Fibroblast of lung (primary cell): ENCODE measurements around the gene CKAP2. TPM values are rescaled to one million over a fixed set of nuclear protein-coding genes. Genes with fewer than 3 reads are reported as not detected.

Source experiments
- DNase-seq, 2 donors: peaks; one replicate each; pipeline versions ENCODE4 v3.0.0 to v3.0.0-alpha.2; 2010; ENCODE audit warnings: low read depth in 2 of 2
- H2AFZ ChIP-seq: 2 replicates; pipeline ENCODE4 v1.5.1; 2012; ENCODE audit warnings: low read length, control low read depth, inconsistent platforms
- H3K27ac ChIP-seq: 2 replicates; pipeline ENCODE4 v1.5.1; 2011; ENCODE audit warnings: low read length, control low read depth; ENCODE audit not compliant: insufficient read depth
- H3K27me3 ChIP-seq: 2 replicates; pipeline ENCODE4 v1.5.1; 2011; ENCODE audit warnings: mild to moderate bottlenecking, low read length; ENCODE audit not compliant: control insufficient read depth, insufficient read depth
- H3K36me3 ChIP-seq: 2 replicates; pipeline ENCODE4 v1.5.1; 2011; ENCODE audit warnings: low read length; ENCODE audit not compliant: control insufficient read depth, insufficient read depth
- H3K4me1 ChIP-seq: 2 replicates; pipeline ENCODE4 v1.5.1; 2011; ENCODE audit warnings: low read length; ENCODE audit not compliant: control insufficient read depth, insufficient read depth; ENCODE audit errors: extremely low read depth
- H3K4me2 ChIP-seq: 2 replicates; pipeline ENCODE4 v1.5.1; 2011; ENCODE audit warnings: low read length, control low read depth; ENCODE audit not compliant: insufficient read depth; ENCODE audit errors: extremely low read depth
- H3K4me3 ChIP-seq, 4 experiments: fragments of 200-600 bp in 1 of 4; sonication (generic) in 1 of 4; replicated peaks in 1 of 4; 2 replicates each; pipeline ENCODE4 v1.5.1; 2011 to 2016; ENCODE audit warnings: low read length in 4 of 4, low read depth in 3 of 4, mild to moderate bottlenecking in 3 of 4, control low read depth in 2 of 4, inconsistent platforms in 1 of 4, mixed read lengths in 1 of 4; ENCODE audit not compliant: insufficient read depth in 1 of 4; ENCODE audit errors: control extremely low read depth in 1 of 4
- H3K79me2 ChIP-seq: 2 replicates; pipeline ENCODE4 v1.5.1; 2012; ENCODE audit warnings: mild to moderate bottlenecking, low read length, inconsistent platforms; ENCODE audit not compliant: control insufficient read depth, insufficient read depth
- H3K9ac ChIP-seq: 2 replicates; pipeline ENCODE4 v1.5.1; 2011; ENCODE audit warnings: mild to moderate bottlenecking, low read length, control low read depth; ENCODE audit not compliant: insufficient read depth
- H3K9me3 ChIP-seq: 2 replicates; pipeline ENCODE4 v1.5.1; 2012; ENCODE audit warnings: low read depth, low read length; ENCODE audit not compliant: control insufficient read depth, insufficient read depth
- H4K20me1 ChIP-seq: 2 replicates; pipeline ENCODE4 v1.5.1; 2011; ENCODE audit warnings: low read length; ENCODE audit not compliant: control insufficient read depth, insufficient read depth; ENCODE audit errors: extremely low read depth
- CTCF ChIP-seq, 2 donors: IDR thresholded peaks in 1 of 2; conservative IDR thresholded peaks in 1 of 2; 1 replicate in 1 of 2; 2 replicates in 1 of 2; pipeline ENCODE4 v1.5.1; 2011 to 2012; ENCODE audit warnings: low read length in 2 of 2, control low read depth in 1 of 2, inconsistent platforms in 1 of 2, low read depth in 1 of 2, mild to moderate bottlenecking in 1 of 2
- EZH2 ChIP-seq: IDR thresholded peaks from 2 replicates; pipeline ENCODE4 v1.5.1; 2012; ENCODE audit warnings: low read length, control low read depth, mild to moderate bottlenecking; ENCODE audit errors: missing control alignments
- polyA plus RNA-seq, 2 donors: library from polyadenylated mRNA; depleted of rRNA in 1 of 2; stranded (reverse) in 1 of 2; unstranded in 1 of 2; fragments of >200 nt; gene quantifications; 2 replicates each; pipeline ENCODE4 v1.2.1, GENCODE V29; 2011 to 2012; ENCODE audit warnings: missing spikeins in 1 of 2
- total RNA-seq: library from RNA; depleted of rRNA; stranded (reverse); fragments of >200 nt; gene quantifications from 2 replicates; pipeline ENCODE4 v1.2.1, GENCODE V29; 2014

Gene CKAP2
- total and polyA plus RNA-seq, 2 donors (not counting 1 experiment from before 2014, with no cell fraction given), result 10.5 to 24.8 TPM

- Histone ChIP-seq H3K36me3 (peaks cover 4% of the 10 kb centered on the region), H3K9me3 (no peaks in the 10 kb centered on the region), H3K79me2 (no peaks in the 10 kb centered on the region), H4K20me1 (no peaks in the 10 kb centered on the region), H3K27me3 (no peaks in the 10 kb centered on the region), H2AFZ (no peak overlapping the region), H3K4me3 (no peak overlapping the region), H3K27ac (no peak overlapping the region), H3K9ac (no peak overlapping the region), H3K4me1 (no peaks in the 10 kb centered on the region), H3K4me2 (no peak overlapping the region)
- DNase-seq, result no peak
- TF ChIP-seq CTCF (conservative IDR thresholded peaks at IDR 0.05 in 1 of 2, IDR thresholded peaks at IDR 0.05 in 1 of 2; ENCODE audit: low read depth in 1 of 2, low read length in 2 of 2) (no peak), EZH2 (no peak)
These were observed 22.8 kb upstream of the CKAP2 start for GRCh38 chr13:52432456-52432855.

- DNase-seq, result no peak
- peaks cover 50% of the 10 kb centered on the region for H3K79me2 ChIP-seq
- no peaks in the 10 kb centered on the region for H3K36me3 ChIP-seq
- H4K20me1 ChIP-seq, result no peaks in the 10 kb centered on the region
- H3K27me3 ChIP-seq, result no peaks in the 10 kb centered on the region
- H3K4me1 ChIP-seq, result peaks cover 2% of the 10 kb centered on the region
- H3K27ac ChIP-seq, result no peak overlapping the region
- no peaks in the 10 kb centered on the region for H3K9me3 ChIP-seq
- TF ChIP-seq CTCF (conservative IDR thresholded peaks at IDR 0.05 in 1 of 2, IDR thresholded peaks at IDR 0.05 in 1 of 2; ENCODE audit: low read depth in 1 of 2, low read length in 2 of 2) (no peak), EZH2 (no peak)
- no peak overlapping the region for H2AFZ ChIP-seq
- no peak overlapping the region for H3K4me2 ChIP-seq
- H3K9ac ChIP-seq, result no peak overlapping the region
- no peak overlapping the region for H3K4me3 ChIP-seq
These were observed 9.0 kb upstream of the CKAP2 start for GRCh38 chr13:52446265-52446664.

GRCh38 chr13:52447354-52447753 lies 7.9 kb upstream of the CKAP2 start:
- no peak overlapping the region for H2AFZ ChIP-seq
- no peaks in the 10 kb centered on the region for H4K20me1 ChIP-seq
- DNase-seq, result peak; percentile 14 to 25
- H3K27me3 ChIP-seq, result no peaks in the 10 kb centered on the region
- H3K9ac ChIP-seq, result no peak overlapping the region
- H3K79me2 ChIP-seq, result peaks cover 50% of the 10 kb centered on the region
- H3K27ac ChIP-seq, result no peak overlapping the region
- no peak overlapping the region for H3K4me3 ChIP-seq
- H3K4me1 ChIP-seq, result peaks cover 2% of the 10 kb centered on the region
- no peak for TF ChIP-seq CTCF (conservative IDR thresholded peaks at IDR 0.05 in 1 of 2, IDR thresholded peaks at IDR 0.05 in 1 of 2; ENCODE audit: low read depth in 1 of 2, low read length in 2 of 2)
- no peak for TF ChIP-seq EZH2
- H3K9me3 ChIP-seq, result no peaks in the 10 kb centered on the region
- H3K36me3 ChIP-seq, result no peaks in the 10 kb centered on the region
- H3K4me2 ChIP-seq, result no peak overlapping the region
